Choroid plexus epithelial cell (primary cell): ENCODE results near the gene TMBIM1.

ENCODE experiments used
- DNase-seq: peaks from one replicate; pipeline ENCODE4 v3.0.0-alpha.2; 2010; ENCODE audit warnings: low read depth
- H3K4me3 ChIP-seq: 2 replicates; pipeline ENCODE4 v1.5.1; 2011; ENCODE audit warnings: low read depth, mild to moderate bottlenecking, control low read depth, low read length, moderate library complexity
- TF ChIP-seq, protein P1 (sequence below): conservative IDR thresholded peaks from 2 replicates; pipeline ENCODE4 v1.5.1; 2011; ENCODE audit warnings: low read depth, mild to moderate bottlenecking, control low read depth, inconsistent platforms, low read length, moderate library complexity

Gene TMBIM1

GRCh38 chr2:218282173-218282991, 9.9 kb downstream of the TMBIM1 start:
- TF ChIP-seq, protein P1, sequence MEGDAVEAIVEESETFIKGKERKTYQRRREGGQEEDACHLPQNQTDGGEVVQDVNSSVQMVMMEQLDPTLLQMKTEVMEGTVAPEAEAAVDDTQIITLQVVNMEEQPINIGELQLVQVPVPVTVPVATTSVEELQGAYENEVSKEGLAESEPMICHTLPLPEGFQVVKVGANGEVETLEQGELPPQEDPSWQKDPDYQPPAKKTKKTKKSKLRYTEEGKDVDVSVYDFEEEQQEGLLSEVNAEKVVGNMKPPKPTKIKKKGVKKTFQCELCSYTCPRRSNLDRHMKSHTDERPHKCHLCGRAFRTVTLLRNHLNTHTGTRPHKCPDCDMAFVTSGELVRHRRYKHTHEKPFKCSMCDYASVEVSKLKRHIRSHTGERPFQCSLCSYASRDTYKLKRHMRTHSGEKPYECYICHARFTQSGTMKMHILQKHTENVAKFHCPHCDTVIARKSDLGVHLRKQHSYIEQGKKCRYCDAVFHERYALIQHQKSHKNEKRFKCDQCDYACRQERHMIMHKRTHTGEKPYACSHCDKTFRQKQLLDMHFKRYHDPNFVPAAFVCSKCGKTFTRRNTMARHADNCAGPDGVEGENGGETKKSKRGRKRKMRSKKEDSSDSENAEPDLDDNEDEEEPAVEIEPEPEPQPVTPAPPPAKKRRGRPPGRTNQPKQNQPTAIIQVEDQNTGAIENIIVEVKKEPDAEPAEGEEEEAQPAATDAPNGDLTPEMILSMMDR, result no peak
- no peak overlapping the region for H3K4me3 ChIP-seq
- no peak for DNase-seq

DNA sequence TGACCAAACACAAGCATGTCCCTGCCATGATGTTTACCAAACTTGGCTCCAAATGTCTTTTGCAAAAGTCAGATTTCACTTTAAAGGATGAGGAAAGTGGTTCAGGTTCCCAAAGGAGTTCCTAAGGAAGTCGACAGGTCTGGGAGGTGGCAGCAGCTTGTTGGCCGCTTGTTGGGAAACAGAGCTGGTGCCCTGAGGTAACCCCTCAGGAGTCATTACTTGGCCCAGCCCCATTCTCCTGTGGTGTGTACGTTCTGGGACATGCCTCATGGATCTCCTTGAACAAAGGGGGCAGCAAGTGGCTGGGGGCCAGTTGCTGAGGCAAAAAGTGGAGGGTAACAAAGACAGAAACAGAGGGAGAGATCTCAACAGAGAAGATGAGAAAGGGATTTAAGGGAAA, 10.9 kb downstream of the TMBIM1 start:
- TF ChIP-seq, protein P1, result no peak
- no peak for DNase-seq
- H3K4me3 ChIP-seq, result no peak overlapping the region

DNA sequence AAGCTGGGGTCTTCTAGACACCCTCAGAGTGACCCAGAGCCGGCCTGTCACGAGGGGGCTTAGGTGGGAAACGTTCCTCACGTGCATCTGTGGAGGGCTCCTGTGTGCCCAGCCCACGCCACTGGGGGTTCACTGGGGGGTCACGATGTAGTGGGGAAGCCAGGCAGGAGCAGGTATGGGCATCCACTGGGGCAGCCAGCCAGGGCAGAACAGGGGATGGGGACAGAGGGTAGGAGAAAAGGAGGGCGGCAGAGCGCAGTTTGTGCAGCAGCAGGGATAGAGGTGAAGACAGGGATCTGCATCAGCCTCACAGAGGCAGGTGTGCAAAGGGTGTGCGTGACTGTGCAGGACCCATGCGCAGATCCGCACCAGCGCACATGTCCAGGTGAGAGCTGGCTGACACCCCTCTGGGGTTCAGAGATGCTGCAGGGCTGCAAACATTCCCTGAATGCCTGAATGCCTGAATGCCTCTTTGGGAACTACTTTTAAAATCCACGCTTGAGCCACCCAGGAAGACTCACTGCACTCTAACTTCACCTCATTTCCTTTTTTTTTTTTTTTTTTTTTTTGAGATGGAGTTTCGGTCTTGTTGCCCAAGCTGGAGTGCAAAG, 11.9 kb downstream of the TMBIM1 start:
- TF ChIP-seq, protein P1, result no peak
- DNase-seq, result no peak
- H3K4me3 ChIP-seq, result no peak overlapping the region

- H3K4me3 ChIP-seq, result no peak overlapping the region
- TF ChIP-seq, protein P1, result no peak
- DNase-seq, result no peak
Observed at GRCh38 chr2:218278531-218279360, 13.6 kb downstream of the TMBIM1 start.

- no peak overlapping the region for H3K4me3 ChIP-seq
- TF ChIP-seq, protein P1, result no peak
- DNase-seq, result no peak
Observed at GRCh38 chr2:218277921-218278320, 14.4 kb downstream of the TMBIM1 start.

DNA sequence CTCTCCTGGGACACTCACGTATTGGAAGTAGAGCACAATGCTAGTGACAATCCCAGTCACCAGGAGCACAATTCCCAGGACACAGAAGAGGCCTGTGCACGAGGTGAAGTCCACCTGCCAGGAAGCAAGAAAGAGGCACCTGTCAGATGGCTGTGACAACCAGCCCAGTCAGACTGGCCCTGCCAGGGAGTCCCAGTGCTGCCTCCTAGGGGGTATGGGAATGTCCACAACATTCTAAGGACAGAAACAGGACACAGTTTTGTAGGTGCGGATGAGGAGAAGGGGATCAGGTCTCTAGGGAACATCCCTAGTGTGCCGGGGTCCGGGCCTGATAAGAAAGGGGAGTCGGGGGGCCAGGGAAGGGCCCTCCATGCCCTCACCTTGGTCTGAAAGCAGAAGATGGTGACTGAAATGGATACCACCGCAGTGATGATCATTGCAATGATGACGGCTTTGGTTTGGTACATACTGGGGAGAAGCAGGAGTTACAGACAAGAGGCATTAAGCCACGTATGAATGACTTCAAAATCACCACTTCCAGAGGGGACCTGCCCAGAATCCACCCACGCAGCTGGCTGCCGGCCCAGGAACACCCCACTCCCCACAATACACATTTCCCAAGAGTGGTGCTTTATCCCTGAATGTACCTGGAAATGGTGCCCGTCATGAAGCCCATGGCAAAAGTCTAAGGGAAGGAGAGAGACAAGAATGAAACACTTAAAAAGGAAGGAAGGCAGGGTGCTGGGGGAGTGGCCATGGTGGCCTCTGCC, 15.1 kb downstream of the TMBIM1 start:
- no peak for DNase-seq
- TF ChIP-seq, protein P1, result peak; percentile 18
- no peak overlapping the region for H3K4me3 ChIP-seq
